Cardiac fibroblast (primary cell): ENCODE results near the gene C16orf95.
A peak's percentile ranks its signal among the peaks of the same experiment; 100 is the strongest.

Experiments used
- DNase-seq, 2 donors: peaks; one replicate each; pipeline versions ENCODE4 v3.0.0 to v3.0.0-alpha.2; 2010; ENCODE audit warnings: low read depth in 2 of 2
- H3K4me3 ChIP-seq, 2 donors: replicated peaks in 1 of 2; 1 replicate in 1 of 2; 2 replicates in 1 of 2; pipeline ENCODE4 v1.5.1; 2011; ENCODE audit warnings: low read depth in 2 of 2, low read length in 2 of 2, mild to moderate bottlenecking in 2 of 2, moderate library complexity in 1 of 2
- CTCF ChIP-seq: IDR thresholded peaks from one replicate; pipeline ENCODE4 v1.5.1; 2011; ENCODE audit warnings: low read depth, mild to moderate bottlenecking, low read length, inconsistent platforms

The C16orf95 gene

GRCh38 chr16:87352818-87353217 is 35.6 kb upstream of the C16orf95 start:
- TF ChIP-seq CTCF, result no peak
- H3K4me3 ChIP-seq, result no peak overlapping the region
- no peak for DNase-seq

GRCh38 chr16:87351320-87351698 is 34.1 kb upstream of the C16orf95 start:
- no peak for TF ChIP-seq CTCF
- H3K4me3 ChIP-seq, result no peak overlapping the region
- no peak for DNase-seq

GRCh38 chr16:87350681-87351319 is 33.6 kb upstream of the C16orf95 start:
- TF ChIP-seq CTCF, result no peak
- H3K4me3 ChIP-seq, result no peak overlapping the region
- DNase-seq, result peak; percentile 9 to 33

GRCh38 chr16:87350031-87350430 is 32.8 kb upstream of the C16orf95 start:
- DNase-seq, result no peak
- no peak overlapping the region for H3K4me3 ChIP-seq
- no peak for TF ChIP-seq CTCF

GRCh38 chr16:87348616-87349157 is 31.5 kb upstream of the C16orf95 start:
- no peak for DNase-seq
- no peak for TF ChIP-seq CTCF
- H3K4me3 ChIP-seq, result no peak overlapping the region

- no peak overlapping the region for H3K4me3 ChIP-seq
- TF ChIP-seq CTCF, result no peak
- no peak for DNase-seq
These were observed 30.9 kb upstream of the C16orf95 start for GRCh38 chr16:87347932-87348615.
